HCT116 (cell line): ENCODE results near the gene FFAR4. TPM values are rescaled to one million over a fixed set of nuclear protein-coding genes. Genes with fewer than 3 reads are reported as not detected.

Source experiments
- ATAC-seq: fragments of 200-7000 bp; cut with Tn5 transposase; 2 replicates; pipeline ENCODE4 v1.9.1; 2020; ENCODE audit warnings: mild to moderate bottlenecking, moderate library complexity
- BruUV-seq: library from RNA; stranded (reverse); fragments of 400-500 nt; replicated peaks from 2 replicates; lab custom pipeline; 2021; lab: Mats Ljungman, UMichigan
- CTCF ChIA-PET: fragments of 300-600 bp; sonication (Branson Sonifier 250); formaldehyde crosslinking; loops from one replicate; lab custom pipeline; 2021; ENCODE audit warnings: antibody characterized with exemption; lab: Charles Lee
- POLR2A ChIA-PET: fragments of 300-600, 350-600 bp; sonication (Branson Sonifier 250); formaldehyde crosslinking; loops from one replicate; lab custom pipeline; 2021; ENCODE audit warnings: antibody characterized with exemption; lab: Charles Lee
- RAD21 ChIA-PET, 2 experiments: fragments of 300-600 bp; sonication (Branson Sonifier 250); formaldehyde crosslinking; loops; one replicate each; lab custom pipeline; 2023; ENCODE audit warnings: low total read pairs in 2 of 2; ENCODE audit not compliant: uncharacterized antibody in 2 of 2, unreplicated experiment in 2 of 2, low non-redundant PET in 1 of 2; lab: Charles Lee
- DNase-seq: peaks from one replicate; pipeline ENCODE4 v3.0.0-alpha.2; 2010; ENCODE audit warnings: low read depth, low spot score
- H2AFZ ChIP-seq: fragments of 200-600 bp; shearing (Covaris generic), sonication (generic); 2 replicates; pipeline ENCODE4 v1.6.1; 2017; ENCODE audit warnings: low read depth, mixed run types, mixed read lengths, antibody characterized with exemption, low read length; ENCODE audit not compliant: poor library complexity, severe bottlenecking
- H3K27ac ChIP-seq: 2 replicates; pipeline ENCODE4 v1.5.1; 2012; ENCODE audit warnings: low read depth, low read length
- H3K27me3 ChIP-seq: fragments of 200-600 bp; sonication (generic); 2 replicates; pipeline ENCODE4 v1.6.1; 2016; ENCODE audit warnings: mixed run types, low read length, mixed read lengths; ENCODE audit not compliant: insufficient read depth
- H3K36me3 ChIP-seq, 2 experiments: fragments of 200-500 bp in 1 of 2; fragments of 200-600 bp in 1 of 2; sonication (Bioruptor generic) in 1 of 2; sonication (generic) in 1 of 2; 2 replicates each; pipeline versions ENCODE4 v1.5.1 to v1.6.1; 2014 to 2016; ENCODE audit warnings: low read length in 2 of 2, inconsistent platforms in 1 of 2, mixed read lengths in 1 of 2, mixed run types in 1 of 2; ENCODE audit not compliant: insufficient read depth in 2 of 2, control insufficient read depth in 1 of 2
- H3K4me1 ChIP-seq, 2 experiments: fragments of 200-600 bp in 1 of 2; sonication (generic) in 1 of 2; 2 replicates each; pipeline versions ENCODE4 v1.5.1 to v1.6.1; 2012 to 2017; ENCODE audit warnings: low read length in 2 of 2, inconsistent platforms in 1 of 2, mild to moderate bottlenecking in 1 of 2, mixed read lengths in 1 of 2, mixed run types in 1 of 2, moderate library complexity in 1 of 2; ENCODE audit not compliant: insufficient read depth in 2 of 2, control insufficient read depth in 1 of 2
- H3K4me2 ChIP-seq: fragments of 200-600 bp; sonication (generic); 2 replicates; pipeline ENCODE4 v1.6.1; 2017; ENCODE audit warnings: mixed run types, low read length, mixed read lengths
- H3K4me3 ChIP-seq, 2 experiments: fragments of 200-600 bp in 1 of 2; sonication (generic) in 1 of 2; replicated peaks in 1 of 2; 2 replicates each; pipeline ENCODE4 v1.5.1; 2011 to 2016; ENCODE audit warnings: low read length in 2 of 2, control low read depth in 1 of 2, low read depth in 1 of 2, mild to moderate bottlenecking in 1 of 2, mixed read lengths in 1 of 2, mixed run types in 1 of 2
- H3K79me2 ChIP-seq: fragments of 200-600 bp; sonication (generic); 2 replicates; pipeline ENCODE4 v1.6.1; 2017; ENCODE audit warnings: mild to moderate bottlenecking, mixed run types, low read length, moderate library complexity, mixed read lengths; ENCODE audit not compliant: insufficient read depth
- H3K9ac ChIP-seq: fragments of 200-600 bp; sonication (generic); 2 replicates; pipeline ENCODE4 v1.6.1; 2016; ENCODE audit warnings: low read length, mixed read lengths
- H3K9me2 ChIP-seq: fragments of 200-600 bp; sonication (generic), shearing (Covaris generic); 2 replicates; pipeline ENCODE4 v1.6.1; 2017; ENCODE audit warnings: mixed run types, mild to moderate bottlenecking, moderate library complexity; ENCODE audit not compliant: insufficient read depth
- H3K9me3 ChIP-seq, 2 experiments: fragments of 200-500 bp in 1 of 2; fragments of 200-600 bp in 1 of 2; sonication (Bioruptor generic) in 1 of 2; sonication (generic) in 1 of 2; 2 replicates each; pipeline ENCODE4 v1.6.1; 2014 to 2017; ENCODE audit warnings: low read length in 2 of 2, mixed read lengths in 2 of 2, inconsistent platforms in 1 of 2, low read depth in 1 of 2, mild to moderate bottlenecking in 1 of 2, mixed run types in 1 of 2, moderate library complexity in 1 of 2; ENCODE audit not compliant: control insufficient read depth in 1 of 2, insufficient read depth in 1 of 2
- H4K20me1 ChIP-seq: fragments of 200-600 bp; sonication (generic), shearing (Covaris generic); 2 replicates; pipeline ENCODE4 v1.6.1; 2017; ENCODE audit warnings: mixed run types, mild to moderate bottlenecking, moderate library complexity; ENCODE audit not compliant: insufficient read depth
- CEBPB ChIP-seq: IDR thresholded peaks from 2 replicates; pipeline ENCODE4 v1.6.1; 2012; ENCODE audit warnings: low read depth
- CTCF ChIP-seq, 3 experiments: fragments of 200-600 bp in 1 of 3; sonication (generic) in 1 of 3; IDR thresholded peaks in 2 of 3; conservative IDR thresholded peaks in 1 of 3; 2 replicates each; pipeline ENCODE4 v1.5.1; 2012 to 2017; ENCODE audit warnings: low read depth in 2 of 3, low read length in 2 of 3, antibody characterized with exemption in 1 of 3, borderline replicate concordance in 1 of 3, control low read depth in 1 of 3, mild to moderate bottlenecking in 1 of 3, mixed read lengths in 1 of 3, mixed run types in 1 of 3, moderate library complexity in 1 of 3; ENCODE audit not compliant: insufficient read depth in 1 of 3
- EGR1 ChIP-seq: IDR thresholded peaks from 2 replicates; pipeline ENCODE4 v1.6.1; 2012; ENCODE audit warnings: low read depth
- ELF1 ChIP-seq: IDR thresholded peaks from 2 replicates; pipeline ENCODE4 v1.6.1; 2012; ENCODE audit warnings: low read depth, borderline replicate concordance
- EZH2phosphoT487 ChIP-seq: fragments of 200-600 bp; IDR thresholded peaks from 2 replicates; pipeline ENCODE4 v1.6.1; 2018; ENCODE audit warnings: antibody characterized with exemption, borderline replicate concordance
- FOSL1 ChIP-seq: IDR thresholded peaks from 2 replicates; pipeline ENCODE4 v1.6.1; 2012; ENCODE audit warnings: low read depth
- JUND ChIP-seq: IDR thresholded peaks from 2 replicates; pipeline ENCODE4 v1.6.1; 2012
- MAX ChIP-seq: IDR thresholded peaks from 2 replicates; pipeline ENCODE4 v1.6.1; 2012
- RAD21 ChIP-seq: IDR thresholded peaks from 2 replicates; pipeline ENCODE4 v1.6.1; 2012; ENCODE audit warnings: low read depth, mild to moderate bottlenecking
- REST ChIP-seq: IDR thresholded peaks from 2 replicates; pipeline ENCODE4 v1.6.1; 2012; ENCODE audit warnings: low read depth
- SIN3A ChIP-seq: IDR thresholded peaks from 2 replicates; pipeline ENCODE4 v1.6.1; 2012; ENCODE audit warnings: low read depth
- SP1 ChIP-seq: IDR thresholded peaks from 2 replicates; pipeline ENCODE4 v1.6.1; 2012; ENCODE audit warnings: low read depth
- SRF ChIP-seq: IDR thresholded peaks from 2 replicates; pipeline ENCODE4 v1.6.1; 2012; ENCODE audit warnings: low read depth
- YY1 ChIP-seq: IDR thresholded peaks from 2 replicates; pipeline ENCODE4 v1.6.1; 2011; ENCODE audit warnings: low read length, low read depth, moderate library complexity, mild to moderate bottlenecking; ENCODE audit not compliant: insufficient replicate concordance; ENCODE audit errors: extremely low read depth
- ZNF274 ChIP-seq: fragments of 200-500 bp; sonication (Bioruptor generic); IDR thresholded peaks from 2 replicates; pipeline ENCODE4 v1.6.1; 2014; ENCODE audit warnings: mild to moderate bottlenecking, low read depth, low read length, inconsistent platforms
- intact Hi-C: fragments of 100-400 bp; cut with micrococcal nuclease; formaldehyde crosslinking; loops from 2 replicates; pipeline ENCODE4 v1.10.0; 2022
- total RNA-seq: library from RNA; stranded (reverse); gene quantifications from one replicate; pipeline ENCODE4 v1.2.1, GENCODE V29; 2021; ENCODE audit not compliant: unreplicated experiment

The FFAR4 gene
- total RNA-seq, 1 experiment from 2014 or later: not detected

- intact Hi-C loops: no loop called here
- ChIA-PET POLR2A (no interaction called here), RAD21 (no interaction called here), CTCF (no interaction called here)
- H3K4me1 ChIP-seq: no peaks in the 10 kb centered on the region
- H3K27me3 ChIP-seq: no peaks in the 10 kb centered on the region
- DNase-seq: no peak
- H4K20me1 ChIP-seq: no peaks in the 10 kb centered on the region
- TF ChIP-seq JUND (no peak), YY1 (no peak), CEBPB (no peak), ZNF274 (no peak), SP1 (no peak), MAX (no peak), REST (no peak), RAD21 (no peak), CTCF (IDR thresholded peaks at IDR 0.05 in 2 of 3, conservative IDR thresholded peaks at IDR 0.05 in 1 of 3; ENCODE audit: borderline replicate concordance in 1 of 3, insufficient read depth in 1 of 3, low read depth in 2 of 3, low read length in 2 of 3) (no peak), EZH2phosphoT487 (no peak), SRF (no peak), EGR1 (no peak), FOSL1 (no peak), SIN3A (no peak), ELF1 (no peak)
- no peak overlapping the region for H3K4me3 ChIP-seq
- no peaks in the 10 kb centered on the region for H3K79me2 ChIP-seq
- H3K4me2 ChIP-seq: no peak overlapping the region
- no peak overlapping the region for H3K9ac ChIP-seq
- no peaks in the 10 kb centered on the region for H3K36me3 ChIP-seq
- no TSS peak for BruUV-seq
- H3K27ac ChIP-seq: no peak overlapping the region
- ATAC-seq: no peak
- no peak overlapping the region for H2AFZ ChIP-seq
- no peaks in the 10 kb centered on the region for H3K9me3 ChIP-seq
- no peaks in the 10 kb centered on the region for H3K9me2 ChIP-seq
Measured at GRCh38 chr10:93622942-93623341, 56.5 kb downstream of the FFAR4 start.
